GM23338 (cell line): ENCODE measurements around the gene TOB2. TPM values are rescaled to one million over a fixed set of nuclear protein-coding genes. Genes with fewer than 3 reads are reported as not detected.

Experiments
- ATAC-seq: fragments of 200-7000 bp; cut with Tn5 transposase; 3 replicates; pipeline ENCODE4 v1.9.1; 2020
- DNase-seq: peaks from one replicate; pipeline ENCODE4 v3.0.0-alpha.2; 2015; ENCODE audit warnings: low spot score
- H2AFZ ChIP-seq: fragments of 200-600 bp; sonication (generic); 2 replicates; pipeline ENCODE4 v1.8.0; 2016; ENCODE audit warnings: antibody characterized with exemption, mild to moderate bottlenecking, moderate library complexity
- H3F3A ChIP-seq: fragments of 200-600 bp; sonication (generic); replicated peaks from 2 replicates; pipeline ENCODE4 v1.8.0; 2017; ENCODE audit warnings: antibody characterized with exemption, mixed run types, low read depth
- H3K27ac ChIP-seq: fragments of 200-600 bp; sonication (generic); 2 replicates; pipeline ENCODE4 v1.6.1; 2016; ENCODE audit warnings: low read depth
- H3K27me3 ChIP-seq: fragments of 200-600 bp; sonication (generic); 2 replicates; pipeline ENCODE4 v1.8.0; 2016; ENCODE audit warnings: mild to moderate bottlenecking, mixed run types, moderate library complexity; ENCODE audit not compliant: insufficient read depth
- H3K36me3 ChIP-seq: fragments of 200-600 bp; sonication (generic); 2 replicates; pipeline ENCODE4 v1.8.0; 2016; ENCODE audit warnings: mild to moderate bottlenecking; ENCODE audit not compliant: insufficient read depth
- H3K4me1 ChIP-seq: fragments of 200-600 bp; sonication (generic); 2 replicates; pipeline ENCODE4 v1.8.0; 2016; ENCODE audit warnings: mild to moderate bottlenecking, moderate library complexity; ENCODE audit not compliant: insufficient read depth
- H3K4me2 ChIP-seq: fragments of 200-600 bp; sonication (generic); 2 replicates; pipeline ENCODE4 v1.7.1; 2017; ENCODE audit warnings: mixed run types
- H3K4me3 ChIP-seq: fragments of 200-600 bp; sonication (generic); 2 replicates; pipeline ENCODE4 v1.6.1; 2016; ENCODE audit warnings: mixed run types
- H3K79me2 ChIP-seq: fragments of 200-600 bp; sonication (generic); replicated peaks from 2 replicates; pipeline ENCODE4 v1.8.0; 2017; ENCODE audit warnings: mild to moderate bottlenecking; ENCODE audit not compliant: insufficient read depth
- H3K9me2 ChIP-seq: fragments of 200-600 bp; sonication (generic); 2 replicates; pipeline ENCODE4 v1.8.0; 2017; ENCODE audit not compliant: insufficient read depth
- H4K20me1 ChIP-seq: fragments of 200-600 bp; sonication (generic); replicated peaks from 2 replicates; pipeline ENCODE4 v1.8.0; 2017; ENCODE audit warnings: mild to moderate bottlenecking; ENCODE audit not compliant: insufficient read depth
- H3K27ac Mint-ChIP-seq: 2 replicates; pipeline ENCODE4 v1.8.0; 2020; ENCODE audit warnings: inconsistent platforms, mild to moderate bottlenecking, moderate library complexity, mixed read lengths
- H3K27me3 Mint-ChIP-seq: 3 replicates; pipeline ENCODE4 v1.8.0; 2022; ENCODE audit warnings: low read depth, mild to moderate bottlenecking, moderate library complexity, mixed read lengths, inconsistent platforms; ENCODE audit not compliant: insufficient read depth, poor library complexity
- H3K36me3 Mint-ChIP-seq: 3 replicates; pipeline ENCODE4 v1.8.0; 2021; ENCODE audit warnings: low read depth, mild to moderate bottlenecking, inconsistent platforms, moderate library complexity, mixed read lengths
- H3K4me1 Mint-ChIP-seq: 3 replicates; pipeline ENCODE4 v1.8.0; 2020; ENCODE audit warnings: mild to moderate bottlenecking, inconsistent platforms, mixed read lengths
- H3K4me3 Mint-ChIP-seq: 3 replicates; pipeline ENCODE4 v1.8.0; 2021; ENCODE audit warnings: moderate library complexity, mild to moderate bottlenecking, inconsistent platforms, mixed read lengths
- H3K9me3 Mint-ChIP-seq: 3 replicates; pipeline ENCODE4 v1.8.0; 2020; ENCODE audit warnings: moderate library complexity, mild to moderate bottlenecking, inconsistent platforms, mixed read lengths
- CREB1 ChIP-seq: fragments of 250-450 bp; sonication (Bioruptor Pico); IDR thresholded peaks from 2 replicates; pipeline ENCODE4 v1.5.0; 2020; ENCODE audit warnings: low read depth, mild to moderate bottlenecking, moderate library complexity
- ETS1 ChIP-seq: IDR thresholded peaks from 2 replicates; pipeline ENCODE4 v1.6.1; 2016; ENCODE audit warnings: antibody characterized with exemption
- REST ChIP-seq: IDR thresholded peaks from one replicate; pipeline ENCODE4 v1.6.1; 2018; ENCODE audit warnings: antibody characterized with exemption; ENCODE audit not compliant: unreplicated experiment
- ZNF462 ChIP-seq: fragments of 250-450 bp; sonication (Bioruptor Pico); IDR thresholded peaks from 2 replicates; pipeline ENCODE4 v1.5.0; 2020; ENCODE audit warnings: mild to moderate bottlenecking, moderate library complexity
- polyA plus RNA-seq: library from polyadenylated mRNA; unstranded; fragments of >200 nt; fragmentation: Nextera tagmentation; extraction: Ambion mirVana; gene quantifications from 2 replicates; pipeline ENCODE4 v1.2.1, GENCODE V29; 2016
- total RNA-seq: library from RNA; depleted of rRNA; stranded (reverse); fragments of >200 nt; shearing (Covaris generic); gene quantifications from 2 replicates; pipeline ENCODE4 v1.2.3, GENCODE V29; 2014

Gene TOB2
- total and polyA plus RNA-seq, 2 experiments from 2014 or later, result 27.3 to 47.2 TPM

- Mint-ChIP-seq H3K4me3 (no peak overlapping the region), H3K27ac (no peak overlapping the region), H3K36me3 (no peaks in the 10 kb centered on the region), H3K9me3 (no peaks in the 10 kb centered on the region), H3K27me3 (peaks cover 8% of the 10 kb centered on the region), H3K4me1 (peaks cover 9% of the 10 kb centered on the region)
- 0 out of 2 replicates have a peak, but pooled peaks cover 5% of the 10 kb centered on the region for H3F3A ChIP-seq
- H3K4me2 ChIP-seq, result no peak overlapping the region
- no peaks in the 10 kb centered on the region for H4K20me1 ChIP-seq
- no peak overlapping the region for H3K4me3 ChIP-seq
- no peak for ATAC-seq
- no peaks in the 10 kb centered on the region for H3K36me3 ChIP-seq
- no peak for DNase-seq
- H3K27ac ChIP-seq, result no peak overlapping the region
- no peaks in the 10 kb centered on the region for H3K9me2 ChIP-seq
- H3K4me1 ChIP-seq, result peaks cover 3% of the 10 kb centered on the region; the same call in 1 of the 2 replicates
- TF ChIP-seq CREB1 (CRISPR knock-in tag) (no peak), REST (no peak), ETS1 (no peak), ZNF462 (no peak)
- H3K79me2 ChIP-seq, result no peaks in the 10 kb centered on the region; the same call in 1 of the 2 replicates
- H3K27me3 ChIP-seq, result no peaks in the 10 kb centered on the region
- H2AFZ ChIP-seq, result no peak overlapping the region
These were observed 28.8 kb downstream of the TOB2 start for GRCh38 chr22:41417622-41418390.
